ENCODE results near the gene FAM118B. TPM values are rescaled to one million over a fixed set of nuclear protein-coding genes. Genes with fewer than 3 reads are reported as not detected.

The FAM118B gene
- total and polyA plus RNA-seq, 8 donors, result 2.5 to 9.0 (median 3.7) TPM

GRCh38 chr11:126282736-126283591 is 71.4 kb downstream of the FAM118B start, which contains the start of gene TIRAP:
TIRAP (plus strand) TSS chr11:126283093; CDS start chr11:126290895, 7,802 bp downstream.
- ATAC-seq (peak; percentile 89 to 93 (median 92)), FAIRE-seq (no peak), DNase-seq (peak; percentile 64 to 91 (median 74))
- Histone ChIP-seq H3K27ac (peak within 1 kb of the TSS; percentile 84 to 90 (median 88)), H3K27me3 (no peaks in the 10 kb centered on the region), H3K9me3 (no peaks in the 10 kb centered on the region), H3K36me3 (no peaks in the 10 kb centered on the region), H3K4me3 (peak within 1 kb of the TSS; percentile 56 to 77 (median 72)), H3K4me1 (peaks cover 0 to 18% (median 3%) of the 10 kb centered on the region in 3 donors)
- peak in 2 of 4 donors; percentile 20 to 31 for TF ChIP-seq CTCF (IDR thresholded peaks at IDR 0.05)
- WGBS, 2 donors, result 1% methylated on average over 51 to 82 of the region's 82 CpGs
- intact Hi-C loops (cut with DNase I), result no loop called here

- intact Hi-C loops (cut with DNase I), result no loop called here
- ATAC-seq, result peak in 1 of 4 donors; percentile 10
- no peaks in the 10 kb centered on the region for H3K36me3 ChIP-seq
Observed at GRCh38 chr11:126284829-126285228, 73.2 kb downstream of the FAM118B start.

GRCh38 chr11:126288237-126288636 is 76.7 kb downstream of the FAM118B start:
- WGBS, 2 donors, result 79 to 80% methylated on average over 6 of the region's 6 CpGs
- DNase-seq (no peak), FAIRE-seq (no peak), ATAC-seq (no peak)
- Histone ChIP-seq H3K27me3 (no peaks in the 10 kb centered on the region), H3K9me3 (no peaks in the 10 kb centered on the region), H3K4me1 (peaks cover 0 to 10% (median 0%) of the 10 kb centered on the region in 3 donors), H3K36me3 (peaks cover 0 to 21% (median 6%) of the 10 kb centered on the region in 3 donors), H3K27ac (no peak overlapping the region), H3K4me3 (no peak overlapping the region)
- intact Hi-C loops (cut with DNase I), result no loop called here
- no peak for TF ChIP-seq CTCF (IDR thresholded peaks at IDR 0.05)

More at GRCh38 chr11:126284829-126285228, 73.2 kb downstream of the FAM118B start:
- Histone ChIP-seq H3K4me1 (peaks cover 0 to 18% (median 3%) of the 10 kb centered on the region in 3 donors), H3K4me3 (no peak overlapping the region), H3K27me3 (no peaks in the 10 kb centered on the region), H3K9me3 (no peaks in the 10 kb centered on the region), H3K27ac (no peak overlapping the region)
- no peak for TF ChIP-seq CTCF (IDR thresholded peaks at IDR 0.05)
- WGBS, 2 donors, result 80 to 88% methylated on average over 6 of the region's 6 CpGs
- peak in 3 of 6 donors; percentile 48 to 52 (median 52) for DNase-seq
- FAIRE-seq, result no peak

GRCh38 chr11:126290887-126291286 is 79.3 kb downstream of the FAM118B start:
- intact Hi-C loops (cut with DNase I), result no loop called here
- Histone ChIP-seq H3K4me3 (no peak overlapping the region), H3K4me1 (no peaks in the 10 kb centered on the region), H3K27me3 (no peaks in the 10 kb centered on the region), H3K27ac (no peak overlapping the region), H3K9me3 (no peaks in the 10 kb centered on the region), H3K36me3 (peaks cover 0 to 32% (median 6%) of the 10 kb centered on the region in 3 donors)
- WGBS, 2 donors, result 86 to 92% methylated on average over 12 of the region's 12 CpGs
- FAIRE-seq (no peak), ATAC-seq (peak in 3 of 4 donors; percentile 27 to 45 (median 36)), DNase-seq (no peak)
- no peak for TF ChIP-seq CTCF (IDR thresholded peaks at IDR 0.05)
